HL-60 (cell line): ENCODE data around the gene MACF1.

Source experiments
- POLR2AphosphoS5 ChIP-seq: IDR thresholded peaks from 2 replicates; pipeline ENCODE4 v1.6.1; 2012; ENCODE audit warnings: low read depth
- TF ChIP-seq, protein P1 (sequence below): IDR thresholded peaks from one replicate; pipeline ENCODE4 v1.5.1; 2011; ENCODE audit warnings: low read length, control low read depth, inconsistent platforms; ENCODE audit not compliant: insufficient read depth

DNA sequence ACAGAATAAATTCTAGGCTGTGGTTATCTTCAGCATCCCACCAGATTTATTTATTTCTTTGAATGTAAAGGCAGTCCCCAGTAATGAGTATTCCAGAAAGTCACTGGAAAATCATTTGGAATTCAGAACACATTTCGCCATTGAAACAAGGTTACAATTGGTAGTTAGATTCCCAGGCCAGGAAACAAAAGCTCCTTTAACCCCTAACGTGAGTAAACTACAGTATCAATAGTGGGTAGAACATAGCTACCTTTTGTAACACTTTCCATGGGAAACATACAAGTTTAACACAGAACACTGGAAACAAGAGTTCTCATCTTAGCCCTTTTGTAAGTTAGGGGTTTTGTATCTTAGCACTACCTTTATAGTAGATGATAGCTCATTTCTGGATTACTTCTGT is 233.5 kb downstream of the MACF1 start:
- TF ChIP-seq, protein P1, sequence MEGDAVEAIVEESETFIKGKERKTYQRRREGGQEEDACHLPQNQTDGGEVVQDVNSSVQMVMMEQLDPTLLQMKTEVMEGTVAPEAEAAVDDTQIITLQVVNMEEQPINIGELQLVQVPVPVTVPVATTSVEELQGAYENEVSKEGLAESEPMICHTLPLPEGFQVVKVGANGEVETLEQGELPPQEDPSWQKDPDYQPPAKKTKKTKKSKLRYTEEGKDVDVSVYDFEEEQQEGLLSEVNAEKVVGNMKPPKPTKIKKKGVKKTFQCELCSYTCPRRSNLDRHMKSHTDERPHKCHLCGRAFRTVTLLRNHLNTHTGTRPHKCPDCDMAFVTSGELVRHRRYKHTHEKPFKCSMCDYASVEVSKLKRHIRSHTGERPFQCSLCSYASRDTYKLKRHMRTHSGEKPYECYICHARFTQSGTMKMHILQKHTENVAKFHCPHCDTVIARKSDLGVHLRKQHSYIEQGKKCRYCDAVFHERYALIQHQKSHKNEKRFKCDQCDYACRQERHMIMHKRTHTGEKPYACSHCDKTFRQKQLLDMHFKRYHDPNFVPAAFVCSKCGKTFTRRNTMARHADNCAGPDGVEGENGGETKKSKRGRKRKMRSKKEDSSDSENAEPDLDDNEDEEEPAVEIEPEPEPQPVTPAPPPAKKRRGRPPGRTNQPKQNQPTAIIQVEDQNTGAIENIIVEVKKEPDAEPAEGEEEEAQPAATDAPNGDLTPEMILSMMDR, result no peak
- no peak for TF ChIP-seq POLR2AphosphoS5
